ENCODE data around the gene CCDC30.

CCDC30 gene

DNA sequence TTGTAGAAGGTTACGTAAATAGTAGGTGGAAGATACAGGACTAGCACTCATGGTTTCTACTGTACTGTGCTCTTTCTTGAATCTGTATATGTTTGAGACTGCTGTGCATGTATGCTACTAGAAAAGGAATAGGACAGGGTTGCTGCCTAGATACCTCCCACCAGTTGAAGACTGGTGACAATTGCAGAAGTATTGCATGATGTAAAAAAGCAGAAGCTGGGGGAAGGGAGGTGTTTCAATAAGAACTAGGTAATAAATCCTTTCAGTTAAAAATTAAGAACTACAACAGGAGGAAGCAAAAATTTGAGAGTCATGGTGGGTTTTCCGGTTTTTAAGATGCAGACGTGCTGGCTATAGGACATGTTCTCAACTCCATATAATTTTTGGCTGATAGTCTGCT, 88.1 kb downstream of the CCDC30 start:
- ChIA-PET POLR2A (no interaction called here), CTCF (no interaction called here)
- no peak for DNase-seq (ENCODE audit: low read depth, low spot score)
- TF ChIP-seq, protein P1, sequence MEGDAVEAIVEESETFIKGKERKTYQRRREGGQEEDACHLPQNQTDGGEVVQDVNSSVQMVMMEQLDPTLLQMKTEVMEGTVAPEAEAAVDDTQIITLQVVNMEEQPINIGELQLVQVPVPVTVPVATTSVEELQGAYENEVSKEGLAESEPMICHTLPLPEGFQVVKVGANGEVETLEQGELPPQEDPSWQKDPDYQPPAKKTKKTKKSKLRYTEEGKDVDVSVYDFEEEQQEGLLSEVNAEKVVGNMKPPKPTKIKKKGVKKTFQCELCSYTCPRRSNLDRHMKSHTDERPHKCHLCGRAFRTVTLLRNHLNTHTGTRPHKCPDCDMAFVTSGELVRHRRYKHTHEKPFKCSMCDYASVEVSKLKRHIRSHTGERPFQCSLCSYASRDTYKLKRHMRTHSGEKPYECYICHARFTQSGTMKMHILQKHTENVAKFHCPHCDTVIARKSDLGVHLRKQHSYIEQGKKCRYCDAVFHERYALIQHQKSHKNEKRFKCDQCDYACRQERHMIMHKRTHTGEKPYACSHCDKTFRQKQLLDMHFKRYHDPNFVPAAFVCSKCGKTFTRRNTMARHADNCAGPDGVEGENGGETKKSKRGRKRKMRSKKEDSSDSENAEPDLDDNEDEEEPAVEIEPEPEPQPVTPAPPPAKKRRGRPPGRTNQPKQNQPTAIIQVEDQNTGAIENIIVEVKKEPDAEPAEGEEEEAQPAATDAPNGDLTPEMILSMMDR (IDR thresholded peaks at IDR 0.05; ENCODE audit: insufficient read depth, low read length, missing control alignments), result no peak
- H3K4me3 ChIP-seq (ENCODE audit: low read depth, low read length), result no peak overlapping the region

DNA sequence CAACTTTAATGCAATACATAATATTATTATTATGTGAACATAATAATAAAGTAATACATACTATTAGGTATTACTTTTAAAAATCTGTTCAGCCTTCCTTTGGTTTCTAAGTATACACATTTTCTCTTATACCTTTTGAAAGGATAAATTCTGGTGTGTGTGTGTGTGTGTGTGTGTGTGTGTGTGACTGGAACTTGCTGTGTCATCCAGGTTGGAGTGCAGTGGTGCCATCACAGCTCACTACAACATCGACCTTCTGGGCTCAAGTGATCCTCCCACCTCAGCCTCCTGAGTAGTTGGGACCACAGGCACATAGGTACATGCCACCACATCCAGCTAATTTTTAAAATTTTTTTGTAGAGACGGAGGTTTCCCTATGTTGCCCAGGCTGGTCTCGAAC, 88.5 kb downstream of the CCDC30 start:
- POLR2A ChIA-PET, result no interaction called here
- CTCF ChIA-PET, result no interaction called here
- TF ChIP-seq, protein P1 (IDR thresholded peaks at IDR 0.05; ENCODE audit: insufficient read depth, low read length, missing control alignments), result no peak
- DNase-seq (ENCODE audit: low read depth, low spot score), result no peak
- H3K4me3 ChIP-seq (ENCODE audit: low read depth, low read length), result no peak overlapping the region

DNA sequence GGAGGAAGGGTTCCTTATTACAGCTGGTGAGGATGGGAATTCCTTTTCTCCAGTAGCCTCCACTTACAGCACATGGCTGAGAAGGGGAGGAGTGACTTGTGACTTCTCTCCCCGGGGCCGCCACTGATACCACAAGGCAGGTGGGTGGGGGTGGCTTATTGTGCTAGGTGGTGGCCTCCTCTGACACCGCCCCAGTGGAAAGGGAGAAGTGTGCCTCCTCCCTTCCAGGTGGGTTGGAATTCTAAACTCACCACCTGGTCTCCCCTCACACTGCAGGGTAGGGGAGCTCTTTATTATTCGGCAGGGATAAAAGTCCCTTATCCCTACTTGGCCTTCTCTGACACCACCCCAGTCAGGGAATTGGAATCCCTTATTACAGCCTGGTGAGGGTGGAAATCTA, 89.5 kb downstream of the CCDC30 start:
- DNase-seq (ENCODE audit: low read depth, low spot score), result no peak
- TF ChIP-seq, protein P1 (IDR thresholded peaks at IDR 0.05; ENCODE audit: insufficient read depth, low read length, missing control alignments), result no peak
- ChIA-PET CTCF (no interaction called here), POLR2A (no interaction called here)
- H3K4me3 ChIP-seq (ENCODE audit: low read depth, low read length), result no peak overlapping the region

DNA sequence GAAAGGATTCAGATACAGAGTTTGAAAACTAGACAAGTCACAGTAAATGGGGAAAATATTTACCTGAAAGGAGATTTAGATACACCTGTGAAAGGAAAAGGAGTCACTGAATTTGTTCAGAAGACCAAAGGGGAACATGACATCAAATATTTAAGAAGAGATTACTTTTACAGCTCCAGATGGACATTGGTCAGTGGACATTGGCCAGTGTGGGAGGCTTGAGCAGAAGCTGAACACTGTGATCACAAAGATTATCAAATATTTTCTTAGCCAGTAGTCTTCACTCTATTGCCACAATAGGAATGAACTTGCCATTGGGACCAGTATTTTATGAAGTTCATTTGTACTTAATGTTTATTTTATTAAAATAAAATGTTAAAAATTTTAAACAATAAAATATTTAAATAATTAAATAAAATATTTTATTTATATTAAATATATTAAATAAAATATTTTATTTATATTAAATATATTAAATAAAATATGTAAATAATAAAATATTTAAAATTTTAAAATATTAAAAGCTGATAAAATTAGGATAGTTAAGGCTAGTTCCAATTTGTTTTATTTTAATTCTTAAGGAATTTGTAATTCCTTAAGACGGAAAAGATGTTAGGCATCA, 94.3 kb downstream of the CCDC30 start:
- ChIA-PET CTCF (no interaction called here), POLR2A (interaction anchor here (1.0 kb wide), 1 partner anchor 30 kb away, joined by 3 read pairs; no protein-coding TSS in a partner anchor)
- TF ChIP-seq, protein P1 (IDR thresholded peaks at IDR 0.05; ENCODE audit: insufficient read depth, low read length, missing control alignments), result no peak
- no peak overlapping the region for H3K4me3 ChIP-seq (ENCODE audit: low read depth, low read length)
- no peak for DNase-seq (ENCODE audit: low read depth, low spot score)

DNA sequence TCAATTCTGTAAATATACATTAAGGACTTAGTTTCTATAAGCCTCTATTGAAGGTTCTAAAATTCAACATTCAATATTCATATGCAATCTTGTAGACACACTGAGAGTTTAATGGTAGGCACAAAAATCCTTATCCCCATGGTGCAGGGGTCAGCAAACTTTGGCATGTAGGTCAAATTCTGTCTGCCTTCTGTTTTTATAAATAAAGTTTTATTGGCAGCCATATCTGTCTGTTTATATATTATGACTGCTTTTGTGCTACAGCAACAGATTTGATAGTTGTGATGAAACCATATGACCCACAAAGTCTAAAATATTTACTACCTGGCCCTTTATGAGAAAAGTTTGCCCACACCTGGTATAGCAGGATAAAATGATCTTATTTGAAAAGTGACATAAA, 104.0 kb downstream of the CCDC30 start:
- ChIA-PET CTCF (no interaction called here), POLR2A (no interaction called here)
- no peak for DNase-seq (ENCODE audit: low read depth, low spot score)
- TF ChIP-seq, protein P1 (IDR thresholded peaks at IDR 0.05; ENCODE audit: insufficient read depth, low read length, missing control alignments), result no peak
- H3K4me3 ChIP-seq (ENCODE audit: low read depth, low read length), result no peak overlapping the region

DNA sequence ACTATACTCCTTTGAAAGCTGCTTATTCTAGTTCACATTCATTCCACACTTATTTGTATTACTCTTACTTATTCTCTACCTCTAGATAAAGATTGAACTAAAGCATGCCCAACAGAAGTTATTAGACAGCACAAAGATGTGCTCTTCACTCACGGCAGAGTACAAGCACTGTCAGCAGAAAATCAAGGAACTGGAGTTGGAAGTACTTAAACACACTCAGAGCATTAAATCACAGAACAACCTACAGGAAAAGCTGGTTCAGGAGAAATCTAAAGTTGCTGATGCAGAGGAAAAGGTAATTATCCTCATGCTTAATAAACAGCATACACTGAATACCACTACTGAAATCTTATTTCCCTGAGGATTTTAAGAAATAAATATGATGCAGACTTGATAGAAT, 113.8 kb downstream of the CCDC30 start:
- ChIA-PET POLR2A (no interaction called here), CTCF (interaction anchor here (0.8 to 2.3 kb wide), 8 partner anchors 9 to 194 kb away, joined by 3 to 5 read pairs (median 4); no protein-coding TSS in a partner anchor)
- no peak for DNase-seq (ENCODE audit: low read depth, low spot score)
- TF ChIP-seq, protein P1 (IDR thresholded peaks at IDR 0.05; ENCODE audit: insufficient read depth, low read length, missing control alignments), result no peak
- no peak overlapping the region for H3K4me3 ChIP-seq (ENCODE audit: low read depth, low read length)

Data from AG04449 (cell line).